AG09309 (cell line): ENCODE data around the gene PYCR2.
"Not testable (repeated sequence)": the region's sequence is repeated elsewhere in the genome, so short reads cannot be mapped to it uniquely, and the experiment has no call there.

ENCODE experiments used
- DNase-seq: peaks from one replicate; pipeline ENCODE4 v3.0.0-alpha.2; 2010; ENCODE audit warnings: low read depth
- H3K4me3 ChIP-seq: 2 replicates; pipeline ENCODE4 v1.5.1; 2011; ENCODE audit warnings: mild to moderate bottlenecking, low read depth, low read length, moderate library complexity; ENCODE audit not compliant: control insufficient read depth
- CTCF ChIP-seq: IDR thresholded peaks from 2 replicates; pipeline ENCODE4 v1.5.1; 2011; ENCODE audit warnings: mild to moderate bottlenecking, low read depth, low read length, inconsistent platforms; ENCODE audit not compliant: insufficient read depth, control insufficient read depth; ENCODE audit errors: missing control alignments

Gene PYCR2

GRCh38 chr1:225936523-225936922, 12.5 kb upstream of the PYCR2 start:
- DNase-seq: no peak

GRCh38 chr1:225936086-225936485, 12.0 kb upstream of the PYCR2 start:
- DNase-seq: not testable (repeated sequence)

More at GRCh38 chr1:225936523-225936922, 12.5 kb upstream of the PYCR2 start:
- no peak for TF ChIP-seq CTCF
- no peak overlapping the region for H3K4me3 ChIP-seq

GRCh38 chr1:225934711-225935110, 10.7 kb upstream of the PYCR2 start:
- H3K4me3 ChIP-seq: no peak overlapping the region
- no peak for DNase-seq
- TF ChIP-seq CTCF: no peak

More at GRCh38 chr1:225936086-225936485, 12.0 kb upstream of the PYCR2 start:
- H3K4me3 ChIP-seq: not testable (repeated sequence)

- DNase-seq: no peak
- H3K4me3 ChIP-seq: no peak overlapping the region
- no peak for TF ChIP-seq CTCF
Observed at GRCh38 chr1:225933072-225933471, 9.0 kb upstream of the PYCR2 start.

GRCh38 chr1:225931270-225932136, 7.5 kb upstream of the PYCR2 start:
- DNase-seq: no peak
- H3K4me3 ChIP-seq: no peak overlapping the region
- TF ChIP-seq CTCF: no peak

- TF ChIP-seq CTCF: no peak
- no peak overlapping the region for H3K4me3 ChIP-seq
- DNase-seq: no peak
Observed at GRCh38 chr1:225930566-225930965, 6.5 kb upstream of the PYCR2 start.

- DNase-seq: not testable (repeated sequence)
Observed at GRCh38 chr1:225929462-225929861, 5.4 kb upstream of the PYCR2 start.

More at GRCh38 chr1:225929462-225929861, 5.4 kb upstream of the PYCR2 start:
- not testable (repeated sequence) for H3K4me3 ChIP-seq
